Breast epithelium (tissue), 4 donors: Measurements from ENCODE around the gene BCAS3. TPM values are rescaled to one million over a fixed set of nuclear protein-coding genes. Genes with fewer than 3 reads are reported as not detected.

Experiments
- DNase-seq, 2 donors: peaks; one replicate each; pipeline ENCODE4 v3.0.0-alpha.2; 2019; ENCODE audit warnings: low spot score in 2 of 2
- H3K27ac ChIP-seq, 2 donors: fragments of 200-600 bp; sonication (generic) in 1 of 2; one replicate each; pipeline ENCODE4 v1.5.1; 2016 to 2019; ENCODE audit warnings: mild to moderate bottlenecking in 1 of 2
- H3K27me3 ChIP-seq, 2 donors: fragments of 200-600 bp; sonication (generic) in 1 of 2; one replicate each; pipeline versions ENCODE4 v1.5.1 to v1.6.0; 2017 to 2019; ENCODE audit warnings: control low read depth in 1 of 2, mild to moderate bottlenecking in 1 of 2
- H3K36me3 ChIP-seq: fragments of 200-600 bp; one replicate; pipeline ENCODE4 v1.5.1; 2019
- H3K4me1 ChIP-seq, 2 donors: fragments of 200-600 bp; sonication (generic); one replicate each; pipeline ENCODE4 v1.5.1; 2016 to 2019; ENCODE audit warnings: control low read depth in 1 of 2
- H3K4me3 ChIP-seq, 3 donors: fragments of 200-600 bp; sonication (generic); 1 replicate in 2 of 3; 2 replicates in 1 of 3; pipeline ENCODE4 v1.5.1; 2016 to 2019; ENCODE audit warnings: mild to moderate bottlenecking in 3 of 3, moderate library complexity in 2 of 3
- H3K9me3 ChIP-seq, 2 donors: fragments of 200-600 bp; sonication (generic) in 1 of 2; one replicate each; pipeline ENCODE4 v1.5.1; 2016 to 2019; ENCODE audit warnings: control low read depth in 1 of 2
- CTCF ChIP-seq, 3 donors: fragments of 450-650 bp; IDR thresholded peaks; one replicate each; pipeline ENCODE4 v1.5.1; 2016 to 2017; ENCODE audit warnings: antibody characterized with exemption in 3 of 3, mild to moderate bottlenecking in 3 of 3, moderate library complexity in 3 of 3
- POLR2A ChIP-seq: fragments of 450-650 bp; IDR thresholded peaks from one replicate; pipeline ENCODE4 v1.6.1; 2016; ENCODE audit warnings: antibody characterized with exemption, mild to moderate bottlenecking, moderate library complexity
- POLR2AphosphoS5 ChIP-seq, 3 donors: sonication (generic); formaldehyde crosslinking; IDR thresholded peaks; one replicate each; pipeline ENCODE4 v1.6.1; 2017; ENCODE audit warnings: antibody characterized with exemption in 3 of 3
- intact Hi-C: fragments of 100-400 bp; cut with DNase I; formaldehyde crosslinking; loops from one replicate; pipeline ENCODE4 v1.15.1; 2023; ENCODE audit warnings: low total_unique reads
- total RNA-seq, 3 donors: library from RNA; depleted of rRNA; stranded (reverse); fragments of >200 nt; gene quantifications; one replicate each; pipeline ENCODE4 v1.1.0, GENCODE V29; 2016

Gene BCAS3
- total RNA-seq, 3 donors from 2014 or later: 30.8 to 47.9 (median 31.2) TPM

GRCh38 chr17:61411011-61411260, 733.3 kb downstream of the BCAS3 start:
- TF ChIP-seq CTCF (IDR thresholded peaks at IDR 0.05): no peak
- peak in 1 of 3 donors; percentile 2 for TF ChIP-seq POLR2AphosphoS5 (IDR thresholded peaks at IDR 0.05)
- TF ChIP-seq POLR2A: no peak
- no peaks in the 10 kb centered on the region for H3K36me3 ChIP-seq
- H3K4me3 ChIP-seq: peak overlapping the region; percentile 58 to 73 (median 69)
- intact Hi-C loops: no loop called here
- no peak for DNase-seq
- H3K27me3 ChIP-seq: no peaks in the 10 kb centered on the region
- H3K4me1 ChIP-seq: peaks cover 0 to 3% of the 10 kb centered on the region in 2 donors
- peak overlapping the region; percentile 82 to 96 for H3K27ac ChIP-seq
- H3K9me3 ChIP-seq: peaks cover 0 to 4% of the 10 kb centered on the region in 2 donors

GRCh38 chr17:61411261-61412142, 733.9 kb downstream of the BCAS3 start:
- Histone ChIP-seq H3K36me3 (no peaks in the 10 kb centered on the region), H3K9me3 (peaks cover 0 to 4% of the 10 kb centered on the region in 2 donors), H3K27me3 (no peaks in the 10 kb centered on the region), H3K4me3 (peak overlapping the region; percentile 58 to 73 (median 69)), H3K27ac (peak overlapping the region; percentile 82 to 96), H3K4me1 (peaks cover 2 to 3% of the 10 kb centered on the region in 2 donors)
- DNase-seq: peak; percentile 62 to 68
- TF ChIP-seq CTCF (IDR thresholded peaks at IDR 0.05) (no peak), POLR2AphosphoS5 (IDR thresholded peaks at IDR 0.05) (no peak), POLR2A (no peak)
- intact Hi-C loops: no loop called here

GRCh38 chr17:61412143-61412859, 734.6 kb downstream of the BCAS3 start:
- peak overlapping the region; percentile 58 to 73 (median 69) for H3K4me3 ChIP-seq
- no peaks in the 10 kb centered on the region for H3K27me3 ChIP-seq
- no peaks in the 10 kb centered on the region for H3K36me3 ChIP-seq
- peaks cover 3 to 10% of the 10 kb centered on the region in 2 donors for H3K4me1 ChIP-seq
- peaks cover 0 to 4% of the 10 kb centered on the region in 2 donors for H3K9me3 ChIP-seq
- peak; percentile 57 to 78 for DNase-seq
- TF ChIP-seq POLR2A (no peak), CTCF (IDR thresholded peaks at IDR 0.05) (peak; percentile 97 to 98 (median 97)), POLR2AphosphoS5 (IDR thresholded peaks at IDR 0.05) (peak in 2 of 3 donors; percentile 46 to 54)
- intact Hi-C loops: no loop called here
- peak overlapping the region; percentile 82 to 96 for H3K27ac ChIP-seq

- Histone ChIP-seq H3K27ac (peak overlapping the region; percentile 82 to 96), H3K4me3 (peak overlapping the region; percentile 58 to 73 (median 69)), H3K27me3 (no peaks in the 10 kb centered on the region), H3K36me3 (no peaks in the 10 kb centered on the region), H3K9me3 (peaks cover 0 to 4% of the 10 kb centered on the region in 2 donors), H3K4me1 (peaks cover 3 to 10% of the 10 kb centered on the region in 2 donors)
- intact Hi-C loops: no loop called here
- TF ChIP-seq POLR2A (no peak), CTCF (IDR thresholded peaks at IDR 0.05) (no peak), POLR2AphosphoS5 (IDR thresholded peaks at IDR 0.05) (no peak)
- DNase-seq: peak; percentile 18 to 51
Measured at GRCh38 chr17:61412860-61413660, 735.4 kb downstream of the BCAS3 start.
